Spleen (tissue), 11 donors: Measurements from ENCODE around the gene BLMH. TPM values are rescaled to one million over a fixed set of nuclear protein-coding genes. Genes with fewer than 3 reads are reported as not detected.

ENCODE experiments used
- DNase-seq: peaks from one replicate; pipeline ENCODE4 v3.0.0-alpha.2; 2020
- H3K27ac ChIP-seq, 8 donors: fragments of 200-600 bp; sonication (generic) in 7 of 8; 1 replicate in 4 of 8; 2 replicates in 4 of 8; pipeline versions ENCODE4 v1.5.0 to v1.8.0; 2016 to 2021; ENCODE audit warnings: inconsistent platforms in 4 of 8, mild to moderate bottlenecking in 4 of 8, moderate library complexity in 1 of 8
- H3K27me3 ChIP-seq, 7 donors: fragments of 200-600 bp; sonication (generic) in 6 of 7; replicated peaks in 1 of 7; 1 replicate in 4 of 7; 2 replicates in 3 of 7; pipeline versions ENCODE4 v1.5.0 to v1.8.0; 2016 to 2021; ENCODE audit warnings: inconsistent platforms in 3 of 7, mild to moderate bottlenecking in 1 of 7
- H3K36me3 ChIP-seq, 6 donors: fragments of 200-600 bp; sonication (generic) in 5 of 6; 1 replicate in 4 of 6; 2 replicates in 2 of 6; pipeline versions ENCODE4 v1.5.0 to v1.8.0; 2016 to 2021; ENCODE audit warnings: inconsistent platforms in 2 of 6
- H3K4me1 ChIP-seq, 6 donors: fragments of 200-600 bp; sonication (generic) in 5 of 6; 1 replicate in 3 of 6; 2 replicates in 3 of 6; pipeline versions ENCODE4 v1.5.0 to v1.8.0; 2016 to 2021; ENCODE audit warnings: inconsistent platforms in 3 of 6
- H3K4me3 ChIP-seq, 8 donors: fragments of 200-600 bp; sonication (generic) in 7 of 8; 1 replicate in 4 of 8; 2 replicates in 4 of 8; pipeline versions ENCODE4 v1.5.0 to v1.8.0; 2016 to 2021; ENCODE audit warnings: inconsistent platforms in 4 of 8, mild to moderate bottlenecking in 4 of 8, moderate library complexity in 2 of 8
- H3K9me3 ChIP-seq, 8 donors: fragments of 200-600 bp; sonication (generic) in 7 of 8; 1 replicate in 4 of 8; 2 replicates in 4 of 8; pipeline versions ENCODE4 v1.5.0 to v1.8.0; 2016 to 2021; ENCODE audit warnings: inconsistent platforms in 4 of 8
- CTCF ChIP-seq, 11 experiments: fragments of 200-600 bp in 7 of 11; fragments of 450-650 bp in 4 of 11; sonication (generic) in 4 of 11; IDR thresholded peaks in 8 of 11; conservative IDR thresholded peaks in 3 of 11; 1 replicate in 7 of 11; 2 replicates in 4 of 11; pipeline versions ENCODE4 v1.4.0 to v1.8.0; 2016 to 2021; ENCODE audit warnings: antibody characterized with exemption in 11 of 11, inconsistent platforms in 4 of 11, mild to moderate bottlenecking in 1 of 11
- POLR2A ChIP-seq, 3 donors: fragments of 450-650 bp; IDR thresholded peaks; one replicate each; pipeline ENCODE4 v1.5.1; 2017; ENCODE audit warnings: antibody characterized with exemption in 3 of 3, mild to moderate bottlenecking in 1 of 3
- POLR2AphosphoS5 ChIP-seq, 3 donors: sonication (generic); formaldehyde crosslinking; IDR thresholded peaks; one replicate each; pipeline ENCODE4 v1.5.1; 2017; ENCODE audit warnings: antibody characterized with exemption in 3 of 3
- WGBS, 5 donors: extraction: QIAGEN DNeasy Blood & Tissue Kit in 3 of 5; methylation state at CpG; one replicate each; pipeline versions ENCODE4 v1.1.5 to v1.1.7; 2013 to 2018; 5-methylcytosine and 5-hydroxymethylcytosine counted together
- intact Hi-C: fragments of 100-400 bp; cut with DNase I; formaldehyde crosslinking; loops from one replicate; pipeline ENCODE4 v1.15.0; 2023; ENCODE audit warnings: low total_unique reads
- polyA plus RNA-seq, 3 donors: library from polyadenylated mRNA; stranded (reverse); fragments of 200-250 nt; gene quantifications; one replicate each; pipeline ENCODE4 v1.2.1, GENCODE V29; 2013
- total RNA-seq, 7 donors: library from RNA; depleted of rRNA in 3 of 7; stranded (reverse); fragments of >200 nt in 3 of 7; fragmentation: NEBNext Ultra II Directional in 4 of 7; extraction: Animal tissue kit (Norgen Biotek cat#: 25700) in 4 of 7; gene quantifications; one replicate each; pipeline versions ENCODE4 v1.1.0 to v1.2.1, GENCODE V29; 2016 to 2021
- donor health status: healthy with polysubstance abuse.
- donor health status: DM: no; HTN: no; CAD: no; lungs with moderate emphysema.
- donor health status: DM: no; HTN: no; CAD: no.
- donor health status: Bipolar disorder and iron deficiency.
- donor health status: healthy.
- donor health status: DM: no; HTN: no; CAD: no.
- donor health status: DM: yes; HTN: yes; CAD: no.

BLMH gene
- total and polyA plus RNA-seq, 10 donors = 15.6 to 35.5 (median 28.7) TPM

- H3K9me3 ChIP-seq = no peaks in the 10 kb centered on the region
- DNase-seq = no peak
- H3K4me1 ChIP-seq = no peaks in the 10 kb centered on the region
- WGBS, 5 donors = 66 to 85% (median 75%) methylated on average over 3 of the region's 3 CpGs
- H3K36me3 ChIP-seq = no peaks in the 10 kb centered on the region
- no peak overlapping the region for H3K4me3 ChIP-seq
- intact Hi-C loops = no loop called here
- TF ChIP-seq POLR2A (IDR thresholded peaks at IDR 0.05) = no peak
- no peak for TF ChIP-seq CTCF (IDR thresholded peaks at IDR 0.05 in 8 of 11, conservative IDR thresholded peaks at IDR 0.05 in 3 of 11)
- TF ChIP-seq POLR2AphosphoS5 (IDR thresholded peaks at IDR 0.05) = no peak
- peaks cover 0 to 26% (median 1%) of the 10 kb centered on the region in 7 donors for H3K27me3 ChIP-seq
- H3K27ac ChIP-seq = no peak overlapping the region
Observed at GRCh38 chr17:30228011-30228410, 63.7 kb downstream of the BLMH start.

DNA sequence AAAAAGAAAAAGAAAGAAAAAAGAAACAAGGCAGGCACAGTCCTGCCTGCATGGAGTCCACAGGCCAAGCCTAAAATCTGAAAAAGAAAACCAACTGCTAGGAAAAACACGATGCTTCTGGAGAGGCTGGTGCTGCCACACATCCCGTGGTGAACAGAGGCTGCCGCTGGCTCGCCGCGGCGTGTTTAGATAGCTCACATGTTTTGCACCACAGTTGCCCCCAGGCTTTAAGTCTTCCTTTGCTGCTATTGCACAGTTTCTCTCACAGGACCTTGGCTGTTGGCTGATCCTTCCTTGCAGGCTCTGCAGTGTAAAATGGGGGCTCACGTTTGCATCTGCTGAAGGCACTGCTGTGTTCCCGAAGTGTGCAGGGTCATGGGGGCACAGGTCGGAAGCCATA is 64.9 kb downstream of the BLMH start:
- intact Hi-C loops = no loop called here
- TF ChIP-seq POLR2A (IDR thresholded peaks at IDR 0.05) = no peak
- no peak for TF ChIP-seq CTCF (IDR thresholded peaks at IDR 0.05 in 8 of 11, conservative IDR thresholded peaks at IDR 0.05 in 3 of 11)
- no peak for TF ChIP-seq POLR2AphosphoS5 (IDR thresholded peaks at IDR 0.05)
- Histone ChIP-seq H3K27ac (no peak overlapping the region), H3K36me3 (no peaks in the 10 kb centered on the region), H3K4me3 (no peak overlapping the region), H3K9me3 (no peaks in the 10 kb centered on the region), H3K4me1 (no peaks in the 10 kb centered on the region), H3K27me3 (peaks cover 0 to 15% (median 0%) of the 10 kb centered on the region in 7 donors)
- DNase-seq = peak; percentile 43
- 90 to 96% (median 92%) methylated on average over 10 of the region's 10 CpGs for WGBS, 5 donors

DNA sequence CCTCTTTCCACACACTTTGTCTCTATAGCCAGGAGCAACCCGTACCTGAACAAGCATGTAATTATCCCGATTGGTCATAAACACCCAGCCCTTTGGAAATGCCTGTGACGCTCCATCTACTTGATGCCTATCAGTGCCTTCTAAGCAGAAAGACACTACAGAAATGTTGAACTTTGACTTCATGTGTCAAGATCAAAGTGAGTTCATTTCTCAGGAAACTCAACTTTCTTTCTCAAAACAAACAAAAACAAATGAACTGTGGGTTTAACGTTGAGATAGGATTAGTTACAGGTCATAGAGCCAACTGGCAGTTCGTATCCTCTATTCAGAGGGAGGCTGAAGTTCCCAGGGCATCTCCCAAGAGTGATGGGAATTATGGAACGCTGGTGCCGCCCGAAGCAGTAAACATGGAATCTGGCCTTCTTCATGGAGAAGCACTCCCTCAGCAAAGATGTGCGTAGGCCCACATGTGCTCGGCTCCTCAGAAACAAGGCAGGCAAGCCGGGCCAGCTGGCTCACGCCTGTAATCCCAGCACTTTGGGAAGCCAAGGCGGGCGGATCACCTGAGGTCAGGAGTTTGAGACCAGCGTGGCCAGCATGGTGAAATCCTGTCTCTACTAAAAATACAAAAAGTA is 65.7 kb downstream of the BLMH start:
- H3K9me3 ChIP-seq = no peaks in the 10 kb centered on the region
- no peak overlapping the region for H3K4me3 ChIP-seq
- intact Hi-C loops = no loop called here
- TF ChIP-seq CTCF (IDR thresholded peaks at IDR 0.05 in 8 of 11, conservative IDR thresholded peaks at IDR 0.05 in 3 of 11) (no peak), POLR2A (IDR thresholded peaks at IDR 0.05) (no peak), POLR2AphosphoS5 (IDR thresholded peaks at IDR 0.05) (no peak)
- DNase-seq = peak; percentile 27
- H3K36me3 ChIP-seq = no peaks in the 10 kb centered on the region
- H3K4me1 ChIP-seq = no peaks in the 10 kb centered on the region
- H3K27ac ChIP-seq = no peak overlapping the region
- 84 to 88% (median 86%) methylated on average over 15 of the region's 15 CpGs for WGBS, 5 donors
- H3K27me3 ChIP-seq = peaks cover 0 to 15% (median 0%) of the 10 kb centered on the region in 7 donors

- Histone ChIP-seq H3K36me3 (no peaks in the 10 kb centered on the region), H3K27me3 (peaks cover 0 to 10% (median 0%) of the 10 kb centered on the region in 7 donors), H3K9me3 (no peaks in the 10 kb centered on the region), H3K4me1 (no peaks in the 10 kb centered on the region), H3K4me3 (no peak overlapping the region), H3K27ac (no peak overlapping the region)
- no peak for TF ChIP-seq POLR2AphosphoS5 (IDR thresholded peaks at IDR 0.05)
- no peak for TF ChIP-seq CTCF (IDR thresholded peaks at IDR 0.05 in 8 of 11, conservative IDR thresholded peaks at IDR 0.05 in 3 of 11)
- TF ChIP-seq POLR2A (IDR thresholded peaks at IDR 0.05) = no peak
- WGBS, 5 donors = 71 to 87% (median 85%) methylated on average over 3 of the region's 3 CpGs
- intact Hi-C loops = no loop called here
- DNase-seq = peak; percentile 2
Observed at GRCh38 chr17:30225112-30225511, 66.6 kb downstream of the BLMH start.
